GM18507 (cell line): Measurements from ENCODE around the gene PPIB.

Experiments
- DNase-seq: peaks from one replicate; pipeline ENCODE4 v3.0.0; 2011; ENCODE audit warnings: low read depth; ENCODE audit not compliant: insufficient read length; ENCODE audit errors: extremely low spot score
- FAIRE-seq: peaks from 2 replicates; lab custom pipeline; 2011; peaks lifted over from hg19 to GRCh38; lab: Jason Lieb, UNC

The PPIB gene

GRCh38 chr15:64161688-64162477, 939 bp downstream of the PPIB start:
- DNase-seq (no peak), FAIRE-seq (no peak)

- FAIRE-seq (no peak), DNase-seq (no peak)
These were observed 4.3 kb downstream of the PPIB start for GRCh38 chr15:64158363-64159134.

- no peak for FAIRE-seq
These were observed 5.2 kb downstream of the PPIB start for GRCh38 chr15:64157599-64158125.

GRCh38 chr15:64156652-64157331, 6.0 kb downstream of the PPIB start:
- no peak for FAIRE-seq
- no peak for DNase-seq

More at GRCh38 chr15:64157599-64158125, 5.2 kb downstream of the PPIB start:
- DNase-seq, result no peak

- no peak for FAIRE-seq
- DNase-seq, result no peak
These were observed 6.8 kb downstream of the PPIB start for GRCh38 chr15:64155802-64156651.

- DNase-seq (peak; percentile 86), FAIRE-seq (peak; percentile 95)
These were observed 9.1 kb downstream of the PPIB start for GRCh38 chr15:64153480-64154367.

- peak; percentile 29 for FAIRE-seq
- no peak for DNase-seq
These were observed 10.1 kb downstream of the PPIB start for GRCh38 chr15:64152507-64153387.

GRCh38 chr15:64151727-64152506, 10.9 kb downstream of the PPIB start, which contains the start of gene SNX22:
Gene SNX22 (plus strand): TSS chr15:64151731. CDS start chr15:64151776, 45 bp downstream.
- no peak for DNase-seq
- FAIRE-seq, result no peak

- DNase-seq, result no peak
- no peak for FAIRE-seq
These were observed 12.8 kb downstream of the PPIB start for GRCh38 chr15:64149893-64150578.

- DNase-seq, result no peak
These were observed 13.4 kb downstream of the PPIB start for GRCh38 chr15:64149424-64149823.

GRCh38 chr15:64148581-64148980, 14.2 kb downstream of the PPIB start:
- DNase-seq (no peak), FAIRE-seq (no peak)

More at GRCh38 chr15:64149424-64149823, 13.4 kb downstream of the PPIB start:
- peak; percentile 24 for FAIRE-seq

GRCh38 chr15:64148168-64148567, 14.7 kb downstream of the PPIB start:
- no peak for DNase-seq
- no peak for FAIRE-seq

- DNase-seq, result no peak
- no peak for FAIRE-seq
These were observed 15.7 kb downstream of the PPIB start for GRCh38 chr15:64146885-64147681.

- DNase-seq, result no peak
- no peak for FAIRE-seq
These were observed 16.3 kb downstream of the PPIB start for GRCh38 chr15:64146520-64146884.

- FAIRE-seq (no peak), DNase-seq (no peak)
These were observed 16.8 kb downstream of the PPIB start for GRCh38 chr15:64146041-64146440.
